Activated T-helper 1 cell treated with anti-CD3 and anti-CD28 coated beads, Interleukin-12 subunit alpha, Interleukin-12 subunit beta, Interleukin-2, Interleukin-4 antibody, amounts not matched to agents 30 ng/mL and 10 ng/mL and 1 ng/mL, durations not matched to agents 14 hours and 24 hours and 36 hours (primary cell): ENCODE data around the gene RNF138. TPM values are rescaled to one million over a fixed set of nuclear protein-coding genes. Genes with fewer than 3 reads are reported as not detected.
"Not testable (repeated sequence)": the region's sequence is repeated elsewhere in the genome, so short reads cannot be mapped to it uniquely, and the experiment has no call there.

Experiments used
- DNase-seq: peaks from one replicate; pipeline ENCODE4 v3.0.0; 2021; ENCODE audit warnings: low spot score
- H3K27ac Mint-ChIP-seq: one replicate; pipeline ENCODE4 v1.8.0; 2021; ENCODE audit warnings: mild to moderate bottlenecking, mixed read lengths
- H3K27me3 Mint-ChIP-seq: one replicate; pipeline ENCODE4 v1.8.0; 2022; ENCODE audit warnings: mild to moderate bottlenecking, moderate library complexity, mixed read lengths; ENCODE audit not compliant: insufficient read depth
- H3K36me3 Mint-ChIP-seq: one replicate; pipeline ENCODE4 v1.8.0; 2021; ENCODE audit warnings: low read depth, mixed read lengths
- H3K4me1 Mint-ChIP-seq: one replicate; pipeline ENCODE4 v1.8.0; 2021; ENCODE audit warnings: low read depth, mixed read lengths
- H3K4me3 Mint-ChIP-seq: one replicate; pipeline ENCODE4 v1.8.0; 2021; ENCODE audit warnings: mild to moderate bottlenecking, moderate library complexity, mixed read lengths
- H3K9me3 Mint-ChIP-seq: one replicate; pipeline ENCODE4 v1.8.0; 2021; ENCODE audit warnings: mixed read lengths
- intact Hi-C: fragments of 100-400 bp; cut with micrococcal nuclease; formaldehyde crosslinking; loops from one replicate; pipeline ENCODE4 v1.15.1; 2024
- total RNA-seq: library from RNA; stranded (reverse); gene quantifications from 2 replicates; pipeline ENCODE4 v1.2.3, GENCODE V29; 2022

Gene RNF138
- total RNA-seq, 1 donor from 2014 or later = 80.5 TPM

DNA sequence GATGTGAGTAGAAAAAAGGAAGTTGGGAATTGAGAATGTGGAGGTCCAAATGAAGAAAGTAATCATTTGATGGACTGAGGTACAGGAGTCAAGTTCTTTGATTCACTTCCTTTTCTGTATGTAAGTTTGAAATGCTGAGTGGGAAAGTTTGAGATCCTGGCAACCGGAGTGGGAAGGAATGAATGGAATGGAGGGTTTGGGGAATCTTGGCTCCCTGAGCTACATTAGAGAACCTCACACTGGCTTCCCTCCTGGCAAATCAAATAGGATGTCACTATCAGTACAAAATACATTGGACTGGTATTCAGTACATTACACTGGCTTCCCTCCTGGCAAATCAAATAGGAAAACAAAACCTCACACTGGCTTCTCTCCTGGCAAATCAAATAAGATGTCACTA lies 9.8 kb upstream of the RNF138 start:
- Mint-ChIP-seq H3K36me3 (peaks cover 12% of the 10 kb centered on the region), H3K9me3 (no peaks in the 10 kb centered on the region)
- intact Hi-C loops = loop anchor here (10.0 kb wide), 1 partner anchor 397 kb away; the partner anchor contains the start of gene B4GALT6

DNA sequence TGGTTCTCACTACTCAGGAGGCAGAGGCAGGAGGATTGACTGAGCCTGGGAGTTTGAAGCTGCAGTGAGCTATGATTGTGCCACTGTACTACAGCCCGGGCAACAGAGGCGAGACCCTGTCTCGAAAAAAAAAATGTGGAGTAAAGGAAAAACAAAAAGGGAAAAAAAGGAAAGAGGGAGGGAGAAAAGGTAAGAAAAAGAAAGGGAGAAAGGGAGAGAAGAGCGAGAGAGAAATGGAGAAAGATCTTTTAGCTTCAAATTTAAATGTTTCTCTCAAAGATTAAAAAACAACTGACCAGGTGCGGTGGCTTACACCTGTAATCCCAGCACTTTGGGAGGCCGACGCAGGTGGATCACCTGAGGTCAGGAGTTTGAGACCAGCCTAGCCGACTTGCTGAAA lies 7.9 kb upstream of the RNF138 start:
- Mint-ChIP-seq H3K4me1 (peaks cover 38% of the 10 kb centered on the region), H3K4me3 (peak overlapping the region; percentile 62), H3K36me3 (peaks cover 12% of the 10 kb centered on the region), H3K9me3 (no peaks in the 10 kb centered on the region), H3K27me3 (peaks cover 4% of the 10 kb centered on the region), H3K27ac (peak overlapping the region; percentile 61)
- no peak for DNase-seq
- intact Hi-C loops = loop anchor here (2.0 to 10.0 kb wide), 2 partner anchors 33 to 399 kb away; partner anchors contain the start of gene B4GALT6

More for the DNA sequence above, 9.8 kb upstream of the RNF138 start:
- Mint-ChIP-seq H3K4me3 (no peak overlapping the region), H3K27ac (no peak overlapping the region), H3K4me1 (peaks cover 32% of the 10 kb centered on the region), H3K27me3 (peaks cover 1% of the 10 kb centered on the region)
- no peak for DNase-seq

DNA sequence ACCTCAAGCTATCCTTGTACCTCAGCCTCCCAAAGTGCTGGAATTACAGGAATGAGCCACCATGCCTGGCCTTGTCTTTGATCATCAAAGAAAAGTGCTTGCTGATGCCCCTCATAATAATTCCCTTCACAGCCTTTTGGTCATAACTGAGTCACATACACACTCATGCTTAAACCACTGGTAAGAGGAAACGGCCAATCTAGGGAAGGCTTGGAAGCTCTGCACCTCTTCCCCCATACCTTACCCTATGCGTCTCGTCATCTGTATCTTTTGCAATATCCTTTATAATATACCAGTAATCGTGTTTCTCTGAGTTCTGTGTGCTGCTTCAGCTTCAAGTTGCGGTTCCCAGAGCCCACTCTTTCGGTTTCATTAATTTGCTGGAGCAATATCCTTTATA lies 4.8 kb upstream of the RNF138 start:
- Mint-ChIP-seq H3K36me3 (peaks cover 9% of the 10 kb centered on the region), H3K27me3 (peaks cover 4% of the 10 kb centered on the region), H3K4me1 (peaks cover 38% of the 10 kb centered on the region), H3K27ac (no peak overlapping the region), H3K9me3 (no peaks in the 10 kb centered on the region), H3K4me3 (no peak overlapping the region)
- no peak for DNase-seq
- intact Hi-C loops = loop anchor here (10.0 kb wide), 1 partner anchor 402 kb away; the partner anchor contains the start of gene B4GALT6

DNA sequence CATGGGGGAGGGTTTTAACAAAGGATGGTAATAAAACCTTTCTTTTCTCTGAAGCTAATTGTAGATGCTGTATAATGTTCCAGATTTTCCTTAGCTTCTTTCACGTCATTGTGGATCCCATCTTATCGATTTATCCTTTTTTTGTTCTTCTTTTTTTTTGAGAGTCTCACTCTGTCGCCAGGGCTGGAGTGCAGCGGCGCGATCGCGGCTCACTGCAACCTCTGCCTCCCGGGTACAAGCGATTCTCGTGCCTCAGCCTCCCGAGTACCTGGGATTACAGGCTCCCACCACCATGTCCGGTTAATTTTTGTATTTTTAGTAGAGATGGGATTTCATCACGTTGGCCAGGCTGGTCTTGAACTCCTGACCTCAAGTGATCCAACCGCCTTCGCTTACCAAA lies 843 bp upstream of the RNF138 start:
- Mint-ChIP-seq H3K36me3 (peaks cover 23% of the 10 kb centered on the region), H3K4me1 (peaks cover 35% of the 10 kb centered on the region), H3K4me3 (peak overlapping the region; percentile 45)
- intact Hi-C loops = loop anchor here (5.0 kb wide), 2 partner anchors 36 to 434 kb away; no protein-coding TSS in a partner anchor
- DNase-seq, H3K9me3 Mint-ChIP-seq, H3K27me3 Mint-ChIP-seq, H3K27ac Mint-ChIP-seq: not testable (repeated sequence)

DNA sequence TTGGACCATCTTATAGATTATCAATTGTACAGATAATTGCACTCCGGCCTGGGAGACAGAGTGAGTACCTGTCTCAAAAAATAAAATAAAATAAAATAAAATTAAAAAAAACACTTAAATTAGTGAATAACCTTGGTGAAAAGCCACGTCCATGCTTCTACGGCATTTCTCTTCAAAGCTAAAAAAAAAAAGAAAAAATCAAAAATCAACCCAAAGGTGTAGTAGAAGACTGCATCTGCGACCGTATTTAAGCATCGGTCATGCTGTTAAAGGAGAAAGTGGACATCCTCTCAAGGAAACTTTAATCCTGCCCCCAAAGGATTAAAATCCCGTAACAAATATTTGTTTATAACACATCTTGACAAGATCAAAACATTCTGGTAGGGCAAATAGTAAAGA lies 350 bp upstream of the RNF138 start:
- intact Hi-C loops = loop anchor here (5.0 kb wide), 2 partner anchors 36 to 434 kb away; no protein-coding TSS in a partner anchor
- no peak for DNase-seq
- H3K36me3 Mint-ChIP-seq = peaks cover 24% of the 10 kb centered on the region
- peaks cover 3% of the 10 kb centered on the region for H3K27me3 Mint-ChIP-seq
- H3K4me1 Mint-ChIP-seq = peaks cover 36% of the 10 kb centered on the region
- H3K4me3 Mint-ChIP-seq = peak overlapping the region; percentile 95
- no peaks in the 10 kb centered on the region for H3K9me3 Mint-ChIP-seq
- peak overlapping the region; percentile 92 for H3K27ac Mint-ChIP-seq

DNA sequence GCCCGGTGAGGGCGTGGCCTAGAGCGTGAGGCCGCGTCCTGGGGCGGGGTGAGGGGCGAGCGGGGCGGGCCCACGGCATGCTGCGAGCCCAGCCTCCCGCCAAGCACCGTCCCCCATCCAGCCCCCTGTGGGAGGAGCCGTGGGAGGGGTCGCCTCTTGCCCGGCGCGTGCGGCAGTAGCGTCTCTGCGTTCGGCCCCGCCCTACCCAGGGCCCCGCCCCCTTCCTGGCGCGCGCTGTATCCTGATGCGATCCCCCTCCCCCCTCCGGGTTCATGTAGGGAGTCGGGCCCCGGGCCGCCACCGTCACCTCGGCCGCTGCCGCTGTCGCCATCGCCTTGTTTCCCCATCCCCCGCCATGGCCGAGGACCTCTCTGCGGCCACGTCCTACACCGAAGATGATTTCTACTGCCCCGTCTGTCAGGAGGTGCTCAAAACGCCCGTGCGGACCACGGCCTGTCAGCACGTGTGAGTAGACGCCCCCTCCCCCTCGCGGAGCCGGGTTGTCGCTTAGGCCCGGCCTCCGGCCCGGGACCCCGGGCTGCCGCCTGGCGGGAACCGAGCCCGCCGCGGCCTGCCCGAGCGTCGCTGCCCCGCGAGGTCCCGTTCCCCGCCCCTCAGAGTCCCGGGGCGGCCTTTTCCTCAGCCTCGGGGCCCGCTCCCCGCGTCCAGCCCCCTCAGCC lies 888 bp downstream of the RNF138 start:
- Mint-ChIP-seq H3K4me1 (peaks cover 41% of the 10 kb centered on the region), H3K4me3 (peak overlapping the region; percentile 95), H3K36me3 (peaks cover 29% of the 10 kb centered on the region), H3K9me3 (no peaks in the 10 kb centered on the region), H3K27ac (peak overlapping the region; percentile 95), H3K27me3 (peaks cover 3% of the 10 kb centered on the region)
- peak; percentile 99 for DNase-seq
- intact Hi-C loops = loop anchor here (1.0 to 5.0 kb wide), 7 partner anchors 20 to 435 kb away; partner anchors contain the start of genes RNF125 and TRAPPC8

DNA sequence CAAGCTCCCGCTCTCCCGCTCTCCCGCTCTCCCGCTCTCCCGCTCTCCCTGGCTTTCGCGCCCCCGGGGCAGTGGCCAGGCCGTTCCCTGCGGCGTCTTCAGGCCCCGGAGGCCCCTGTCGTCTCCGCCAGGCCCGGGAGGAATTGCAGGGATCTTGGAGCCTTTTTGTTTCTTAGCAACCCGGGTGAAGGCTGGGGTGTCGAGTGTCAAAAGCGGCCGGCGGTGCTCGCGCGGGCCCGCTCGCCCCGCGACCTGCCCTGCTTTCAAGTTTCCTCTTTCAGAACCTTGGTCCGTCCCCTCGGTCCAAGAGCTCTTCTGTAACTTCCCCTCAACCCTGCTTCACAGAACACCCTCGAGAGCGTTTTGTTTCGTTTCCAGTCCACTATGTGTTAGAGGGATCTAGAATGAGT lies 1.4 kb downstream of the RNF138 start:
- no peaks in the 10 kb centered on the region for H3K27me3 Mint-ChIP-seq

DNA sequence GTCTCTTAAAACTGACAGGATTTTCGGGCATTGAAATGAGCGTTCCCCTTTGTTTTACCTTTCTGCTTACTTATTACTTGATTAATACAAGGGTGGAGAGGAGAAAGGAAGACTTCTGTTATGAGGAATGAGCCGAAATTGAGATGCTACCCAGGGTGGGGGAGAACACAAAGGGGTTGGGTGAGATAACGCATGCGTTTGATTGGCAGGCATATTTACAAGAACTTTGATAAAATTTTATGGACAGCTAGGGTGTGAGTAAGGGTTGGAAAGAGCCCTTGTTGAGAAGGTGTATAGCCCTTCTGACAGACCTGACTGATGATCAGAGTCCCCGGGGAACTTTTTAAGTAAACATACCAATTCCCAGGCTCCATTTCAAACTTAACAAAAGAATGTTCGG lies 1.8 kb downstream of the RNF138 start:
- intact Hi-C loops = loop anchor here (2.0 to 5.0 kb wide), 4 partner anchors 21 to 436 kb away; no protein-coding TSS in a partner anchor
- Mint-ChIP-seq H3K4me1 (peaks cover 38% of the 10 kb centered on the region), H3K9me3 (no peaks in the 10 kb centered on the region), H3K36me3 (peaks cover 29% of the 10 kb centered on the region), H3K27me3 (no peaks in the 10 kb centered on the region), H3K4me3 (peak overlapping the region; percentile 95), H3K27ac (peak overlapping the region; percentile 90)
- DNase-seq = no peak

More for the DNA sequence above, 1.4 kb downstream of the RNF138 start:
- Mint-ChIP-seq H3K4me3 (peak overlapping the region; percentile 95), H3K36me3 (peaks cover 29% of the 10 kb centered on the region), H3K4me1 (peaks cover 38% of the 10 kb centered on the region), H3K9me3 (no peaks in the 10 kb centered on the region), H3K27ac (peak overlapping the region; percentile 90)
- intact Hi-C loops = loop anchor here (2.0 to 5.0 kb wide), 4 partner anchors 20 to 436 kb away; no protein-coding TSS in a partner anchor
- peak; percentile 37 for DNase-seq

DNA sequence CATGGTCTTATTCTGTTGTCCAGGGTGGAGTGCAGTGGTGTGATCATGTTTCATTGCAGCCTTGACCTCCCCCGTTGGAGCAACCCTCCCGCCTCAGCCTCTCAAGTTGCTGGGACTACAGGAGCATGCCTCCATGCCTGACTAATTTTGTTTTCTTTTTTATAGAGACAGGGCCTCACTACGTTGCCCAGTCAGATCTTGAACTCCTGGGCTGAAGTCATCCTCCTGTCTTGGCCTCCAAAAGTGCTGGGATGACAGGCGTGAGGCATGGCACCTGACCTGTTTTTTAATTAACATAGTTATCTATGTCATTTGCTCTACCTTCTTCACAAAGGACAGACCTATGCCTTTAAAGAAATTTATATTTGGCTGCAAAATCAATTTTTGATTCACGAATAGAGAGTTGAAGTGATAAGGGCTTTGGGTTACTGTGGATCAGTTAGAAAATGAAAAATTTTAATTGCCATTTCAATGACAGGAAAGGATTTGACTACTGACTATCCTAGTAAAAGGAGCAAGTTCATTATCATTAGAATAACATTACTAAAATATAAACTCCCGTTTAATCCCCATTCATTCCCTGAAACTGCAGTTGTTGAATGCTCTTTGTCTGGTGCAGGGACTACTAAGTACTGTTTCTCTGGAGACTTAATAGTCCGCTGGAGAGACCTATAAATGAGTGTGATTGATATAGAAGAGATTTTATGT lies 3.7 kb downstream of the RNF138 start:
- no peak for DNase-seq
- Mint-ChIP-seq H3K36me3 (peaks cover 34% of the 10 kb centered on the region), H3K27me3 (no peaks in the 10 kb centered on the region), H3K27ac (peak overlapping the region; percentile 35), H3K4me3 (peak overlapping the region; percentile 87), H3K4me1 (peaks cover 49% of the 10 kb centered on the region), H3K9me3 (no peaks in the 10 kb centered on the region)
- intact Hi-C loops = no loop called here

DNA sequence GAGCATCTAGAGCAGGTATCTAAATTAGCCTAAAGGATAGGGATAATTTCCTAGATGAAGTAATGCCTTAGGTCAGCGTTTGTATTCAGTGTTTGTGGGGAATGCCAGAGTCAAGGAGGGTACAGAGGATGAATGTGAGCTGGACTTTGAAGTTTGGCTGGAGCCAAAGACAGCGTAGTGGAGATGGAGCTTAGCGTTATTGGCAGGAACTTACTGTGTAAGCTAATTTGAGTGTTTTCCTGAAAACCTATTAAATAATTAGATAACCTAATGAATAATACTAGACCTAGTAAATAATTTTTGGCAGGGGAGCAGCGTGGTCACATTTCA lies 4.2 kb downstream of the RNF138 start:
- intact Hi-C loops = no loop called here
- H3K4me1 Mint-ChIP-seq = peaks cover 52% of the 10 kb centered on the region
- no peaks in the 10 kb centered on the region for H3K27me3 Mint-ChIP-seq
- peak overlapping the region; percentile 35 for H3K27ac Mint-ChIP-seq
- DNase-seq = no peak
- peak overlapping the region; percentile 29 for H3K4me3 Mint-ChIP-seq
- H3K9me3 Mint-ChIP-seq = no peaks in the 10 kb centered on the region
- H3K36me3 Mint-ChIP-seq = peaks cover 36% of the 10 kb centered on the region

DNA sequence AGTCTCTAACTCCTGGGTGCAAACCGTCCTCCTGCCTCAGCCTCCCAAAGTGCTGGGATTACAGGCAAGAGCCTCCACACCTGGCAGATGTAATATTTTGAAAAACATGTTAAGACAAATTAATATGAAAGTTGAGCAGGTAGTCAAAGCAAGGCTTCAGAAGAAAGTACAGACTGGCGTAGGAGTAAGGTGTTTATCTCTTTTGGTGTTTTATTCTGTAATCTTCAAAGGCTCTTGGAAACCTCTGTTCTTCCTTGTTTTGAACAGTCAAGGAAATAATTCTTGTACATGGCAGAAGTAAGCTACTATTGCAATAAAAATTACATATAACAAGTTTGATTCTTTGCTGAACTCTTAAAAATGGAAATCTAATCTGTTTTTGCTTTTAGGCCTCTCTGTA lies 5.3 kb downstream of the RNF138 start:
- intact Hi-C loops = no loop called here
- Mint-ChIP-seq H3K4me1 (peaks cover 54% of the 10 kb centered on the region), H3K27ac (peak overlapping the region; percentile 18), H3K36me3 (peaks cover 37% of the 10 kb centered on the region), H3K4me3 (no peak overlapping the region), H3K9me3 (no peaks in the 10 kb centered on the region), H3K27me3 (no peaks in the 10 kb centered on the region)
- no peak for DNase-seq

DNA sequence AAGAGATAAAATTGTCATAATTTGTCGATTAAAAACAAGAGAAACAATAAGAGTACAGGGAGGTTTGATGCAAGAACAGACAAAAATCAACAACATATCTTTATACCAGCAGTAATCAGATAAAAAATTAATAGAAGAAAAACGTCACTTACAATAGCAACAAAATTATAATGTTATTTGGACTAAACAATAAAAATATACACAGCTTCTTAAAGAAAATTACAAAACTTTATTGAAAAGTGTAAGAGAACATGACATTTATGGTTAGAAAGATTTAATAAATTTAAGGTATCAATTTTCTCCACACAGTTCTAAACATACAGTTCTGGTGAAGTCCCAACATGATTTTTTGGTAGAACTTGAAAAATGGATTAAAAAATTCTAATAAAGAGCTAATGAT lies 12.8 kb downstream of the RNF138 start:
- Mint-ChIP-seq H3K9me3 (no peaks in the 10 kb centered on the region), H3K27ac (no peak overlapping the region), H3K4me3 (no peak overlapping the region), H3K36me3 (peaks cover 11% of the 10 kb centered on the region), H3K27me3 (no peaks in the 10 kb centered on the region), H3K4me1 (peaks cover 32% of the 10 kb centered on the region)
- intact Hi-C loops = no loop called here
- no peak for DNase-seq

DNA sequence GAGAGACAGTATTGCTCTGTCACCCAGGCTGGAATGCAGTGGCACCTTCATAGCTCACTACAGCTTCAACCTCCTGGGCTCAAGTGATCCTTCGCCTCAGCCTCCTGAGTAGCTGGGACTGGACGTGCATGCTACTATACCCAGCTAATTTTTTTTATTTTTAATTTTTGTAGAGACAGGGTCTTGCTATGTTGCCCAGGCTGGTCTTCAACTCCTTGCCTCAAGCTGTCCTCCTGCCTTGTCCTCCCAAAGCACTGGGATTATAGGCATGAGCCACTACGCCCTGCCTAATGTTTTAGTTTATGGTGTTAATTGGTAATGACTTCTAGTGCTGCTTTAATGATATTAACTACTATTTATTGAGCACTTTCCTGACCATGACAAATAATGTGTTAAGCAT lies 18.3 kb downstream of the RNF138 start:
- DNase-seq = no peak
- H3K4me1 Mint-ChIP-seq = peaks cover 45% of the 10 kb centered on the region
- peaks cover 20% of the 10 kb centered on the region for H3K36me3 Mint-ChIP-seq
- no peaks in the 10 kb centered on the region for H3K9me3 Mint-ChIP-seq
- H3K4me3 Mint-ChIP-seq = no peak overlapping the region
- H3K27me3 Mint-ChIP-seq = no peaks in the 10 kb centered on the region
- H3K27ac Mint-ChIP-seq = no peak overlapping the region
- intact Hi-C loops = no loop called here
